Progenitor cell of endocrine pancreas (in vitro differentiated cells): ENCODE results near the gene FAM237A. TPM values are rescaled to one million over a fixed set of nuclear protein-coding genes. Genes with fewer than 3 reads are reported as not detected.

Experiments used
- DNase-seq: peaks from one replicate; pipeline ENCODE4 v3.0.0; 2021; ENCODE audit warnings: low spot score; ENCODE audit not compliant: unreplicated experiment
- H3K27ac Mint-ChIP-seq: 2 replicates; pipeline ENCODE4 v1.8.0; 2021; ENCODE audit warnings: mild to moderate bottlenecking, moderate library complexity, mixed read lengths
- H3K27me3 Mint-ChIP-seq: 2 replicates; pipeline ENCODE4 v1.8.0; 2021; ENCODE audit warnings: mixed read lengths
- H3K36me3 Mint-ChIP-seq: 2 replicates; pipeline ENCODE4 v1.8.0; 2022; ENCODE audit warnings: mixed read lengths; ENCODE audit not compliant: insufficient read depth
- H3K4me1 Mint-ChIP-seq: 2 replicates; pipeline ENCODE4 v1.8.0; 2021; ENCODE audit warnings: low read depth, mixed read lengths
- H3K4me3 Mint-ChIP-seq: 2 replicates; pipeline ENCODE4 v1.8.0; 2021; ENCODE audit warnings: low read depth, mild to moderate bottlenecking, moderate library complexity, mixed read lengths
- H3K9me3 Mint-ChIP-seq: 2 replicates; pipeline ENCODE4 v1.8.0; 2021; ENCODE audit warnings: low read depth, mixed read lengths
- CTCF ChIP-seq: fragments of 200-600 bp; sonication (generic); IDR thresholded peaks from one replicate; pipeline ENCODE4 v1.5.0; 2021; ENCODE audit warnings: antibody characterized with exemption, mild to moderate bottlenecking; ENCODE audit not compliant: unreplicated experiment
- total RNA-seq: library from RNA; stranded (reverse); gene quantifications from 2 replicates; pipeline ENCODE4 v1.2.1, GENCODE V29; 2021

The FAM237A gene
- total RNA-seq, 1 donor from 2014 or later, result not detected

GRCh38 chr2:206696910-206697309 is 54.6 kb downstream of the FAM237A start:
- Mint-ChIP-seq H3K36me3 (no peaks in the 10 kb centered on the region), H3K9me3 (no peaks in the 10 kb centered on the region), H3K4me3 (no peak overlapping the region), H3K4me1 (no peaks in the 10 kb centered on the region), H3K27ac (no peak overlapping the region), H3K27me3 (peaks cover 51% of the 10 kb centered on the region)
- no peak for DNase-seq
- TF ChIP-seq CTCF, result no peak

GRCh38 chr2:206698811-206699210 is 56.5 kb downstream of the FAM237A start:
- peaks cover 66% of the 10 kb centered on the region for H3K27me3 Mint-ChIP-seq

More at GRCh38 chr2:206698811-206699210, 56.5 kb downstream of the FAM237A start:
- TF ChIP-seq CTCF, result no peak
- Mint-ChIP-seq H3K4me1 (no peaks in the 10 kb centered on the region), H3K9me3 (no peaks in the 10 kb centered on the region), H3K27ac (no peak overlapping the region), H3K36me3 (no peaks in the 10 kb centered on the region), H3K4me3 (no peak overlapping the region)
- no peak for DNase-seq

Other genes starting within 250 kb of the FAM237A start
- 16.0 and 19.9 TPM in 2 replicates for gene ADAM23, start 199.0 kb upstream of the FAM237A start, total RNA-seq
- not detected in 2 replicates for gene DYTN, start 75.9 kb downstream of the FAM237A start, total RNA-seq
- gene MDH1B, start 122.8 kb downstream of the FAM237A start, total RNA-seq, result 2.8 and 3.0 TPM in 2 replicates
- gene FASTKD2, start 123.1 kb downstream of the FAM237A start, total RNA-seq, result 28.3 and 28.6 TPM in 2 replicates